ENCODE results near the gene MRAP2. TPM values are rescaled to one million over a fixed set of nuclear protein-coding genes. Genes with fewer than 3 reads are reported as not detected.

The MRAP2 gene
- polyA plus RNA-seq, 3 donors = not detected

DNA sequence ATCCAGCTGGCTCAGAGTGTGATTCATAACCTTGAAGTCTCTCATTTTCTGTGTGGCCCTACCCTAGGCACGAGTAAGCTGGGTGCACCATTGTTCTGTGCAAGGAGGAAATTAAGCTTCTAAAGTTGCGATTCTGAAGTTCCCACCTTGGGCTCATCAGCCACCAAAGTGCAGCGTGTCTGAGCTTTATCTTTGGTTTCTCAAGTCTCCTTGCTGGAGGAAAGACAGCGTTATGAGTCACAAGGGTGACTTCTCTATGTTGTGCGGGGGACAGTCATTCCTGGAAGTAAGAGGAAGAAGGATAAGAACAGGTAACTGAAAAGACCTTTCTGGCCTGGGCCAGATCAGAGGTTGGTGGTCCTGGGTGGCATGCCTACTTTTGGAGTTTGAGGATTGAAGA is 16.8 kb downstream of the MRAP2 start:
- no peaks in the 10 kb centered on the region for H3K9me3 ChIP-seq (replicated peaks in 1 of 2; ENCODE audit: control insufficient read depth in 1 of 2, insufficient read depth in 1 of 2, low read length in 2 of 2)
- Mint-ChIP-seq H3K36me3 (no peaks in the 10 kb centered on the region), H3K4me1 (no peaks in the 10 kb centered on the region), H3K27ac (no peak overlapping the region), H3K27me3 (ENCODE audit: low read depth in 3 of 3) (peaks cover 0 to 2% (median 1%) of the 10 kb centered on the region in 3 donors), H3K4me3 (no peak overlapping the region), H3K9me3 (peaks cover 0 to 10% (median 4%) of the 10 kb centered on the region in 7 donors)
- intact Hi-C loops (cut with micrococcal nuclease) = no loop called here
- no peak overlapping the region for H3K9ac ChIP-seq (ENCODE audit: insufficient read depth, low read length, poor library complexity, severe bottlenecking)
- no peaks in the 10 kb centered on the region for H3K27me3 ChIP-seq (ENCODE audit: control insufficient read depth in 2 of 2, insufficient read depth in 2 of 2, low read length in 2 of 2)
- H2AFZ ChIP-seq (ENCODE audit: insufficient read depth, low read depth, low read length, poor library complexity, severe bottlenecking) = no peak overlapping the region
- no peaks in the 10 kb centered on the region for H3K79me2 ChIP-seq (ENCODE audit: insufficient read depth, low read length)
- no peaks in the 10 kb centered on the region for H3K4me1 ChIP-seq (ENCODE audit: control insufficient read depth in 1 of 2, insufficient read depth in 2 of 2, low read length in 2 of 2)
- H3K27ac ChIP-seq (ENCODE audit: low read depth in 1 of 2, low read length in 2 of 2) = no peak overlapping the region
- no peaks in the 10 kb centered on the region for H4K20me1 ChIP-seq (ENCODE audit: insufficient read depth, low read length)
- no peak overlapping the region for H3K4me3 ChIP-seq (replicated peaks in 1 of 3; ENCODE audit: low read depth in 2 of 3, low read length in 3 of 3)
- H3K4me2 ChIP-seq (replicated peaks; ENCODE audit: extremely low read depth, low read length, poor library complexity, severe bottlenecking) = no peak overlapping the region
- DNase-seq = no peak
- no peaks in the 10 kb centered on the region for H3K36me3 ChIP-seq (replicated peaks in 1 of 2; ENCODE audit: control insufficient read depth in 1 of 2, insufficient read depth in 2 of 2, low read length in 2 of 2)
- WGBS (ENCODE audit: insufficient coverage) = 95% methylated on average over 5 of the region's 5 CpGs
- TF ChIP-seq, protein P1, sequence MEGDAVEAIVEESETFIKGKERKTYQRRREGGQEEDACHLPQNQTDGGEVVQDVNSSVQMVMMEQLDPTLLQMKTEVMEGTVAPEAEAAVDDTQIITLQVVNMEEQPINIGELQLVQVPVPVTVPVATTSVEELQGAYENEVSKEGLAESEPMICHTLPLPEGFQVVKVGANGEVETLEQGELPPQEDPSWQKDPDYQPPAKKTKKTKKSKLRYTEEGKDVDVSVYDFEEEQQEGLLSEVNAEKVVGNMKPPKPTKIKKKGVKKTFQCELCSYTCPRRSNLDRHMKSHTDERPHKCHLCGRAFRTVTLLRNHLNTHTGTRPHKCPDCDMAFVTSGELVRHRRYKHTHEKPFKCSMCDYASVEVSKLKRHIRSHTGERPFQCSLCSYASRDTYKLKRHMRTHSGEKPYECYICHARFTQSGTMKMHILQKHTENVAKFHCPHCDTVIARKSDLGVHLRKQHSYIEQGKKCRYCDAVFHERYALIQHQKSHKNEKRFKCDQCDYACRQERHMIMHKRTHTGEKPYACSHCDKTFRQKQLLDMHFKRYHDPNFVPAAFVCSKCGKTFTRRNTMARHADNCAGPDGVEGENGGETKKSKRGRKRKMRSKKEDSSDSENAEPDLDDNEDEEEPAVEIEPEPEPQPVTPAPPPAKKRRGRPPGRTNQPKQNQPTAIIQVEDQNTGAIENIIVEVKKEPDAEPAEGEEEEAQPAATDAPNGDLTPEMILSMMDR (IDR thresholded peaks at IDR 0.05) = no peak

DNA sequence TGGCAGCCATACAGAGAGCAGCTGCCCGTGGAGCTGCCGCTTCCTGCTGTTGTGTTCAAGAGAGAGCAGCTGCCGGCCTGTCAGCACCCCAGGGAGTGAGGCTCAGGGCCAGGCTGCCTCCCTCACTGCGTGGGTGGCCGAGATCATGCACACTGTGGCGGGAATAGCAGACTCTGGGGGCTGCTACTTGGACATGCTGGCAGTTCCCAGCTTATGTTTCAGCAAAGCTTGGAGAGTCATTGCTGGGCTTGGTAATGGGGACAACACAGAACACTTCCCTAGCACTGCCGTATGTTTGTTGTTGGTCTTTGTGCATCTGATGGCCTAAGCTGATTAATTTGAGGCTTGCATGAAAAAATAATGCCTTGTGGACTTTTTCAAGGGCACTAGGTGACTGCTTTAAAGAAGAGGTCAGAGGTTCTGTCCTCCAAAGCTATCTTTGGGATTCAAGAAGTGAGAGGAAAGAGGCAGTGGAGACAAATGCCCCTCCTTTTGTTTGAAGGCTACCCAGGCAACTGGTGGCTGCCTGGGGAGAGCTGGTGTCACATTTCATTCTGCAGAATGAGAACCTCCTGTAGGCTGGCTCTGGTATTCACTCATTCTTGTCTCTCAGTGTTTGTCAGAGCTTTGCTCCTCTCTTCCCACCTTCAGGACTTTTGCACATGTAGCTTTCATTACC is 18.8 kb downstream of the MRAP2 start:
- H3K27me3 Mint-ChIP-seq (ENCODE audit: low read depth in 3 of 3) = peaks cover 0 to 2% (median 1%) of the 10 kb centered on the region in 3 donors
- intact Hi-C loops (cut with micrococcal nuclease) = no loop called here
- TF ChIP-seq, protein P1 (IDR thresholded peaks at IDR 0.05) = no peak
- Histone ChIP-seq H3K4me2 (replicated peaks; ENCODE audit: extremely low read depth, low read length, poor library complexity, severe bottlenecking) (no peak overlapping the region), H3K79me2 (ENCODE audit: insufficient read depth, low read length) (no peaks in the 10 kb centered on the region), H3K4me3 (replicated peaks in 1 of 3; ENCODE audit: low read depth in 2 of 3, low read length in 3 of 3) (no peak overlapping the region), H3K4me1 (ENCODE audit: control insufficient read depth in 1 of 2, insufficient read depth in 2 of 2, low read length in 2 of 2) (no peaks in the 10 kb centered on the region), H3K9me3 (replicated peaks in 1 of 2; ENCODE audit: control insufficient read depth in 1 of 2, insufficient read depth in 1 of 2, low read length in 2 of 2) (no peaks in the 10 kb centered on the region), H3K27me3 (ENCODE audit: control insufficient read depth in 2 of 2, insufficient read depth in 2 of 2, low read length in 2 of 2) (no peaks in the 10 kb centered on the region), H2AFZ (ENCODE audit: insufficient read depth, low read depth, low read length, poor library complexity, severe bottlenecking) (no peak overlapping the region), H3K36me3 (replicated peaks in 1 of 2; ENCODE audit: control insufficient read depth in 1 of 2, insufficient read depth in 2 of 2, low read length in 2 of 2) (no peaks in the 10 kb centered on the region), H3K9ac (ENCODE audit: insufficient read depth, low read length, poor library complexity, severe bottlenecking) (no peak overlapping the region), H4K20me1 (ENCODE audit: insufficient read depth, low read length) (no peaks in the 10 kb centered on the region), H3K27ac (ENCODE audit: low read depth in 1 of 2, low read length in 2 of 2) (no peak overlapping the region)
- no peak for DNase-seq
- H3K4me3 Mint-ChIP-seq = no peak overlapping the region
- H3K4me1 Mint-ChIP-seq = no peaks in the 10 kb centered on the region
- no peak overlapping the region for H3K27ac Mint-ChIP-seq
- 77% methylated on average over 5 of the region's 7 CpGs for WGBS (ENCODE audit: insufficient coverage)
- H3K9me3 Mint-ChIP-seq = peaks cover 0 to 10% (median 4%) of the 10 kb centered on the region in 7 donors
- no peaks in the 10 kb centered on the region for H3K36me3 Mint-ChIP-seq

Measured in CD14-positive monocyte (primary cell).